Muscle layer of colon (tissue), 2 donors: ENCODE data around the gene CSNK1A1.
"Not testable (repeated sequence)": the region's sequence is repeated elsewhere in the genome, so short reads cannot be mapped to it uniquely, and the experiment has no call there.

Experiments
- H3K27ac ChIP-seq: one replicate; pipeline ENCODE4 v1.7.0; 2013; ENCODE audit warnings: low read depth, mild to moderate bottlenecking, low read length, moderate library complexity
- H3K27me3 ChIP-seq, 2 donors: one replicate each; pipeline ENCODE4 v1.7.0; 2013; ENCODE audit warnings: low read length in 2 of 2, mild to moderate bottlenecking in 2 of 2; ENCODE audit not compliant: insufficient read depth in 2 of 2, control insufficient read depth in 1 of 2
- H3K36me3 ChIP-seq: one replicate; pipeline ENCODE4 v1.7.0; 2013; ENCODE audit warnings: mild to moderate bottlenecking, low read length; ENCODE audit not compliant: insufficient read depth
- H3K4me1 ChIP-seq: one replicate; pipeline ENCODE4 v1.7.0; 2013; ENCODE audit warnings: mild to moderate bottlenecking, low read length; ENCODE audit not compliant: insufficient read depth
- H3K4me3 ChIP-seq, 2 donors: one replicate each; pipeline ENCODE4 v1.7.0; 2013; ENCODE audit warnings: low read length in 2 of 2, low read depth in 1 of 2, mild to moderate bottlenecking in 1 of 2, moderate library complexity in 1 of 2
- H3K9ac ChIP-seq: one replicate; pipeline ENCODE4 v1.7.0; 2013; ENCODE audit warnings: low read length
- H3K9me3 ChIP-seq: one replicate; pipeline ENCODE4 v1.7.0; 2013; ENCODE audit warnings: mild to moderate bottlenecking, low read length
- donor health status: abdominal sarcoma.
- donor health status: Adenocarcinoma of cecum.

CSNK1A1 gene

DNA sequence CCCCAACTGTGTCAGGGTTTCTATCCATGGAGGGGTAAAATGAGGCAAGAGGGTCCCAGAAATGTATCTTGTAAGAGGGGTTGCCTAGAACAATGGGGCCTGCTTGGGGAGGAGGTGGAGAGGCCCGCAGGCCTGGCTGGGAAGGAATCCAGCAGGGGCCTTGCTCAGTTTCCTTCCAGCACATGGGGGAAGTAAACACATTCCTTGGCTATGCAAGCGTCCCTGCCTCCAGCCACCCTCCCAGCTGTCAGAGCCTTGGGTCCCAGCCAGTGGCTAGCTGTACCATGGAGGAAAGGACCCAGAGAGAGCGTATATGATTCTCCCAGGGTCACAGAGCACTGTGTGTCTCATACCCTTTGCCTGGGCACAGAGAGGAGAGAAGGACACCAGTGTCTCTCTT lies 101.0 kb downstream of the CSNK1A1 start:
- Histone ChIP-seq H3K4me1 (peaks cover 71% of the 10 kb centered on the region), H3K27ac (peak overlapping the region; percentile 77), H3K9ac (no peak overlapping the region)

DNA sequence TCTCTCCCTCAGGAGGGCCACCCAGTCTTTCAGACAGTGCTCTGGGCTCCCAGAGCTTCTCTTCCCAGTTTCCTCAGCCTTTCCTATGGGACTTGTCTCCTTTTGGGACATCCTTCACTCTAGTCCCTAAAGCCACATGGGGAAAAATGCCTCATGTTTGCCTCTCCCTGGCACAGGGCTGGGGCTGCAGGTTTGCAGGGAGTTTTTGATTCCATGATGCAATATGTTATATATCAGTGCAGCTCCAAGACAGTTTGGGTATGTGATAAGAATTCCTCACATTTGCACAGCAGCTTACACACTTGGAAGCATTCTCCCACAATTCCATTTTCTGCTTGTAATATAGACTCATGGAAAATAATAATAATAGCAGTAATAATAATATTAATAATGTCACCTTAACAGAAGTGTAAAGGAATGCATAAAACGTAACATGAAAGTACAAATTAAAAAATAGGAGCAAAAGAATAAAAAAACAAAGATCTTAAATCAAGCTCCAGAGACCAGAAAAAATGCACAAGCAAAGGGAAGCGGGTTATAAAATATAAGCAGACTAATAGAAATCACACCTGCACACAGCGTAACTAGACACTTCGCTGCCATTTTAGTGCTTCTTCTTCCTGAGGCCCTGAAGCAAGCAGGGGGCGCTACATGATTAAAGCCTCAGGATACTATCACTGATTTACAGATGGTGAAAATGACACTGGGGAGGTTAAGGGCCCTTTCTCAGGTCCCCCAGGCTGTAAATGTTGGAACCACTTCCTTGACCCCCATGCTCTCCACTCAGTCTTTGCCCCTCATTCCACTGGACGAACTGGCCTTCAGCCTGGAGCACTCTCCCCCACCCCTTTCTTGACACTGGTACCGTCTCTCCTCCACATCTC lies 102.2 kb downstream of the CSNK1A1 start:
- H3K4me3 ChIP-seq, result no peak overlapping the region
- no peaks in the 10 kb centered on the region for H3K27me3 ChIP-seq
- H3K36me3 ChIP-seq, result no peaks in the 10 kb centered on the region
- peak overlapping the region; percentile 77 for H3K27ac ChIP-seq
- H3K9me3 ChIP-seq, result no peaks in the 10 kb centered on the region
- H3K9ac ChIP-seq, result no peak overlapping the region
- H3K4me1 ChIP-seq, result peaks cover 82% of the 10 kb centered on the region

More for the DNA sequence above, 101.0 kb downstream of the CSNK1A1 start:
- no peaks in the 10 kb centered on the region for H3K27me3 ChIP-seq
- H3K36me3 ChIP-seq, result no peaks in the 10 kb centered on the region
- H3K9me3 ChIP-seq, result no peaks in the 10 kb centered on the region
- H3K4me3 ChIP-seq, result peak overlapping the region in 1 of 2 donors; percentile 12

DNA sequence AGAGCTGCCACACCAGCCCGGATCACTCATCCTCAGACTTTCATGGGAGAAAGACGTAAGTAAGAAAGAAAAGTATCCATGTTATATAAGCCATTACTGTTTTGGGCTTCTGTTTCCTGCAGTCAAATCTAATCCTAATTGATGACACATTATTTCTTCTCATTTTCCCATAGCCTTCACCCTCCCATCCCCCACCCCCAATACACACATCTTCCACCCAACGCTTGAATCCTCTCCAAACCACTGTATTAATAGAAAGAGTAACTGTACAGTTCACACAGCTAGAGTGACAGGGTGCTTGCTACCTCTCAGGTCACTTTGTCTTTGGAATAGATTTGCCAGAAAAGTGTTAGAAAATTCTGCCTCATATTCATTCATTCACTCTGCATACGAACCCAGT lies 102.8 kb downstream of the CSNK1A1 start:
- Histone ChIP-seq H3K4me3 (no peak overlapping the region), H3K27me3 (no peaks in the 10 kb centered on the region), H3K27ac (peak overlapping the region; percentile 77), H3K4me1 (peaks cover 81% of the 10 kb centered on the region), H3K9me3 (no peaks in the 10 kb centered on the region), H3K36me3 (no peaks in the 10 kb centered on the region), H3K9ac (no peak overlapping the region)

DNA sequence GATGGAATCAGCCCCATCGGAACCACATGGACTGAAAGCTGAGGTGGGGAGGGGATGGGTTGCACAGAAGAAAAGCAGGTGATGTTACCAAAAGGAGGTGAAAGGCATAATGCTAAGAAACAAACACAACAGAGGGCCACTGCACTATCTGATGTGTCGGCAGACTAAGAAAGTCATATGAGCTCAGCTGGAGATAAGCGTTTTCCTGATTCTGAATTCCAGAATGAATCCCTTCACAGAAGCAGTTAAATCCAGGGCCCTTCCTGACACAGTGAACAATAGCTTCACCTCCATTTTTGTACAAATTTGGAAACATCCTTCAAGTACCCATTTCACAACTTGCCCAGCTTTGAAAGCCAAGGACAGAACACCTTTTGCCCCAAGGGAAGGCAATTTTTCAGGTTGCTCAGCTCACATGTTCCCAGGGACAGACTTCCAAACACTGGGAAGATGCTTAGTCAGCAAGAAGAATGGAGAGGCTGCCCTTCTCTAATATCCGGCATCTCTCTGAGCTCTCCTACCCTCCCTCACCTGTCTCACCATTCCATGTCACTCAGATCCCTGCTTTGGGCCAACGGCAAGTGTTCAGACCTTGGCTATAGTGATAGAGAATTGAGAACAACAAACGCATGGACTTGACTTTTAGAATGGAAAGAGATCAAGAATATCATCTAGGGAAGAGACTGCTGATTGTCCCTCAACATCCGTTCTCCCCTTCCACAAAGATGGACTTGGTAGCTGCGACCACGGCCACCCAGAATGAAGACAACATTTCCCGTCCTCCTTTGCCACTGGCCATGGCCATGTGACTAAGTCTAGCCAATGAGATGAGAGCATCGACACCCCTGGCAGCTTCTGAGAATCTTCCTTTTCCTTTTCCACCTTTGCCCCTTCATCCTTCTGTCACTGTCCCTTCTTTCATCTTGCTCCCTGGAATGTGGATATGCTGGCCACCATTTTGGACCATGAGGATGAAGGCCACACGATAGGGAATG lies 103.6 kb downstream of the CSNK1A1 start:
- no peaks in the 10 kb centered on the region for H3K27me3 ChIP-seq
- H3K4me1 ChIP-seq, result peaks cover 81% of the 10 kb centered on the region
- no peaks in the 10 kb centered on the region for H3K36me3 ChIP-seq
- H3K9me3 ChIP-seq, result no peaks in the 10 kb centered on the region
- H3K27ac ChIP-seq, result peak overlapping the region; percentile 77
- no peak overlapping the region for H3K9ac ChIP-seq
- no peak overlapping the region for H3K4me3 ChIP-seq

DNA sequence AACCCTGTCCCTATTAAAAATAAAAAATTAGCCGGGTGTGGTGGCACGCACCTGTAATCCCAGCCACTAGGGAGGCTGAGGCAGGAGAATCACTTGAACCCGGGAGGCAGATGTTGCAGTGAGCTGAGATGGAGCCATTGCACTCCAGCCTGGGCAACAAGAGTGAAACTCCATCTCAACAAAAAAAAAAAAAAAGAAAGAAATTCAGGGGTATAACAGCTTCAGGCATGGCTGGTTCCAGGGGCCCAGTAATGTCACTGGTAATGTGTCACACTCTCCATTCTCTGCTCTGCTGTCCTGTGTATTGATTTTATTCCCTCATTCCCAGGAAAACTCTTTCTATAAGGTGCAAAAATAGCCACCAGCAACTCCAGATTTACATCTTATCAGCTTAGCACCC lies 104.4 kb downstream of the CSNK1A1 start:
- not testable (repeated sequence) for H3K9me3 ChIP-seq, H3K36me3 ChIP-seq, H3K27me3 ChIP-seq, H3K4me3 ChIP-seq, H3K9ac ChIP-seq
- H3K4me1 ChIP-seq, result peaks cover 75% of the 10 kb centered on the region
- H3K27ac ChIP-seq, result peak overlapping the region; percentile 80

DNA sequence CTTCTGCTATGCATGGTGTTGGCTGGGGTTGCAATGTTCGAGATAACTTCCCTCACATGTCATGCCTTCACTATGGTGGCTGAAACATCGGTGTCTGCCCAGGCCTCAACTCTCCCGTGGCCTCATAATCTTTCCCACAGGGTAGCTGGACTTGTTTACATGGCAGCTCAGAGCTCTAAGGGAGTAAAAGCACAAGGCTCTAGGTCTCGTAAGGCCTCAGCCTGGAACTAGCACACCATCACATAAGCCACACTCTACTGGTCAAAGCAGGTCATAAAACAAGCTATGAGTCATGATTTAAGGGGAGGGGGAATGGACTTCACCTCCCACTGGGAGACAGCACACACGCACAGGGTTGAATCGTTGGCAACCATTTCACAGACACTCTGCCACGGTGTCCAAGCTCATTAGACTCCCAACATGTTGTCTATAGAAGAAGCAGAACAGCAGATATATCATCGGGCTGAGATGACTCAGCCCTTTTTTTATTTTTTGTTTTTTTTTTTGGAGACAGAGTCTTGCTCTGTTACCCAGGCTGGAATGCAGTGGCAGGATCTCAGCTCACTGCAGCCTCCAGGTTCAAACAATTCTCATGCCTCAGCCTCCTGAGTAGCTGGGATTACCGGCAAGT lies 105.4 kb downstream of the CSNK1A1 start:
- H3K36me3 ChIP-seq, result no peaks in the 10 kb centered on the region
- H3K9ac ChIP-seq, result no peak overlapping the region

DNA sequence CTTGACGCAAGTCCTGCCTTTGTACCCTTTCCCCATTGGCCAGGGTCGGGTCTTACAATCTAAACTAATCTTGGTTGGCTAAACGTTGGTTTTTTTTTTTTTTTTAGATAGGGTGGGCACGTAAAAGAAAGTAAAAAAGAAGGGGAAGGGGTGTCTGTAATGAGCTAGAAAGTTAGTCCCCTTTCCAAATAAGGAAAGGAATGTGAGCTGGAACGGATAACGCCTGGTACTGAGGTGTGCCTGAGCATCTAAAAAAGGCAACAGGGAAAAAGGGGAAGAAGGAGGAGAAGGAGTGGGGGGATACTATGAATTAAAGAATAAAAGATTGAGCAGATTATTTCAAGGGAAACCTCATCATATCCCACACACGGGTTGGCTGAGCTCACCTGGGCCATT lies 105.9 kb downstream of the CSNK1A1 start:
- Histone ChIP-seq H3K9me3 (no peaks in the 10 kb centered on the region), H3K9ac (no peak overlapping the region)

More for the DNA sequence above, 105.4 kb downstream of the CSNK1A1 start:
- Histone ChIP-seq H3K9me3 (no peaks in the 10 kb centered on the region), H3K4me3 (peak overlapping the region in 1 of 2 donors; percentile 0), H3K27ac (peak overlapping the region; percentile 80), H3K27me3 (no peaks in the 10 kb centered on the region), H3K4me1 (peaks cover 66% of the 10 kb centered on the region)

DNA sequence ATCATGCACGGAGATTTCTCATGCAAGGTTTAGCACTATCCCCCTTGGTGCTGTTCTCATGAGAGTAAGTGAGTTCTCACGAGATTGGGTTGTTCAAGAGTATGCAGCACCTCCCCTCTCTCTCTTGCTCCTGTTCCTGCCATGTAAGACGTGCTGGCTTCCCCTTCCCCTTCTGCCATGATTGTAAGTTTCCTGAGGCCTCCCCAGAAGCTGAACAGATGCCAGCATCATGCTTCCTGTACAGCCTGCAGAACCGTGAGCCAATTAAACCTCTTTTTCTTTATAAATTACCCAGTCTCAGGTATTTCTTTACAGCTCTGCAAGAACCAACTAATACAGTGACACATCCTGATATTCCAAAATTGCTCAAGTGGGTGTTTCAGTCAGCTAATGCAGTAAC lies 106.8 kb downstream of the CSNK1A1 start:
- peaks cover 52% of the 10 kb centered on the region for H3K4me1 ChIP-seq
- H3K9me3 ChIP-seq, H3K36me3 ChIP-seq, H3K9ac ChIP-seq, H3K27me3 ChIP-seq: not testable (repeated sequence)
- H3K27ac ChIP-seq, result peak overlapping the region; percentile 74
- peak overlapping the region in 1 of 2 donors; percentile 10 for H3K4me3 ChIP-seq

More for the DNA sequence above, 105.9 kb downstream of the CSNK1A1 start:
- Histone ChIP-seq H3K27ac (peak overlapping the region; percentile 74), H3K36me3 (no peaks in the 10 kb centered on the region), H3K4me3 (peak overlapping the region in 1 of 2 donors; percentile 0), H3K27me3 (no peaks in the 10 kb centered on the region), H3K4me1 (peaks cover 61% of the 10 kb centered on the region)

DNA sequence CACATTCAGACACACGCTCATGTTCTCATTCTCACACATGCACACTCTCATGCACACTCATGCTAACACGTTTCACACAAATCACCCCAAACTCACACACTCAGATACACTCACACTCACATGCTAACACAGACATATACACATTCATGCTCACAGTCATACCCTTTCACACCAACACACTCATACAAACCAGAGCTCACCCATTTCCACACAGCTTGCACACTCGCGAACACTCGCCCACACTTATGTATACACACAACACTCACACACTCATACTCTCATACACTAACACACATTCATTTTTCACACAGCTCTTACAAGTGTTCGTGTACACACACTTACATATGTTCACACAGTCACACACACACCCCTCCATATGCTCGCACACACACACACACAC lies 108.0 kb downstream of the CSNK1A1 start:
- no peaks in the 10 kb centered on the region for H3K9me3 ChIP-seq
- H3K27ac ChIP-seq, result peak overlapping the region; percentile 60
- peaks cover 44% of the 10 kb centered on the region for H3K4me1 ChIP-seq
- peak overlapping the region; percentile 12 for H3K9ac ChIP-seq
- no peaks in the 10 kb centered on the region for H3K27me3 ChIP-seq
- H3K36me3 ChIP-seq, result no peaks in the 10 kb centered on the region
- H3K4me3 ChIP-seq, result no peak overlapping the region

DNA sequence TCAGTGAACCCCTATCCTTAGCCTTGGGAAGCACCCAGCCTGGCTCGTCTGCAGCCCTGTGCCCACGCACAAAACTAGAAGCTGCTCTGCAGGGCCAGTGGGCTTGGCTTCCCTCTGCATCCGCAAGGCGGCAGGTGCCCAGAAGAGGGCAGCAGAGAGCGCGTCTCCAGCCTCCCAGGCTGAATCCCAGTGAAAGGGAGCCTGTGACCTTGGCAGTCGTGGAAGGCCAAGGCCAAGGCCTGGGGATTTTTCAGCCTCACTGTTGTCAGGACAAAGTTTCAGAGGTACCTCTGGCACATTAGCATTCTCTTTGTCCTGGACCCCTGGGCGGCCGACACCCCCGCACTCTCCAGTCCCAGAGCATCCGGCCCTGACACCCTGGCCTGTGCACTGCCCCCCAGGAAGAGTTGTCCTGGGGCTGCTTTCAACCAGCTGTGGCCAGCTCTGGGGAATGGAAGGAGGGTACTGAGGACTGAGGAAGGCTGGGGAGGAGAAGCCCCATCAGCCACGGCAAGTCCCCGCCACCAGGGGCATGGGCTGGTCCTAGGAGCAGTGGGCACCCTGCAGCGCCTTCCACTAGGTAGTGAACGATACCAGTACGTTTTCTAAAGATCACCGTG lies 108.6 kb downstream of the CSNK1A1 start:
- Histone ChIP-seq H3K4me1 (peaks cover 49% of the 10 kb centered on the region), H3K27me3 (no peaks in the 10 kb centered on the region), H3K36me3 (no peaks in the 10 kb centered on the region), H3K4me3 (no peak overlapping the region), H3K9me3 (no peaks in the 10 kb centered on the region), H3K9ac (peak overlapping the region; percentile 12), H3K27ac (peak overlapping the region; percentile 60)
